IPS-18a (cell line): ENCODE results near the gene SFR1.

Source experiments
- H3K27ac ChIP-seq: one replicate; pipeline ENCODE4 v1.5.1; 2013; ENCODE audit warnings: low read length
- H3K27me3 ChIP-seq: one replicate; pipeline ENCODE4 v1.6.1; 2013; ENCODE audit warnings: mild to moderate bottlenecking, low read length; ENCODE audit not compliant: control insufficient read depth, insufficient read depth
- H3K36me3 ChIP-seq: one replicate; pipeline ENCODE4 v1.6.1; 2013; ENCODE audit warnings: low read depth, low read length; ENCODE audit not compliant: control insufficient read depth
- H3K4me1 ChIP-seq: one replicate; pipeline ENCODE4 v1.6.1; 2013; ENCODE audit warnings: low read depth, low read length; ENCODE audit not compliant: control insufficient read depth
- H3K4me3 ChIP-seq: one replicate; pipeline ENCODE4 v1.5.1; 2013; ENCODE audit warnings: low read length
- H3K9ac ChIP-seq: one replicate; pipeline ENCODE4 v1.6.1; 2013; ENCODE audit warnings: mild to moderate bottlenecking, low read length, moderate library complexity
- H3K9me3 ChIP-seq: one replicate; pipeline ENCODE4 v1.6.1; 2013; ENCODE audit warnings: low read depth, low read length; ENCODE audit not compliant: control insufficient read depth

The SFR1 gene

DNA sequence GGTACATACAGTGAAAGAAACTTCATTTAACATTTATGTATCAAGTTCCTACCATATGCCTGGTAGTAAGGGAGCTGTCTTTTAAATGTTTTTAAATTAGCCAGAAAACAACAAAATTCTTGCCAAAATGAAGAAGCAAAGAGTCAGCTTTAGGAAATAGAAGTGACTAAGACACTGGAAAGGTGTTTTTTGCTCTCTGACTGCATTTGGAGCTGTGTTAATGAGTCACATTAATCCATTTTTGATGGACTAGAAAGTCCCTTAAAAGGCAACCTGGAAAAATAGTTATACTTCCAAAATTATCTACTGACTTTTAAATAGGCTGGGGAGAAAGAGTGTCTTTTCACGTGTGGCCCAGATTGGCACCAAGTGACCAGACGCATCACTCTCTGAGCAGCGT is 32.4 kb upstream of the SFR1 start:
- Histone ChIP-seq H3K27me3 (no peaks in the 10 kb centered on the region), H3K9me3 (no peaks in the 10 kb centered on the region), H3K36me3 (no peaks in the 10 kb centered on the region), H3K4me3 (no peak overlapping the region), H3K27ac (no peak overlapping the region), H3K9ac (no peak overlapping the region), H3K4me1 (peaks cover 8% of the 10 kb centered on the region)

DNA sequence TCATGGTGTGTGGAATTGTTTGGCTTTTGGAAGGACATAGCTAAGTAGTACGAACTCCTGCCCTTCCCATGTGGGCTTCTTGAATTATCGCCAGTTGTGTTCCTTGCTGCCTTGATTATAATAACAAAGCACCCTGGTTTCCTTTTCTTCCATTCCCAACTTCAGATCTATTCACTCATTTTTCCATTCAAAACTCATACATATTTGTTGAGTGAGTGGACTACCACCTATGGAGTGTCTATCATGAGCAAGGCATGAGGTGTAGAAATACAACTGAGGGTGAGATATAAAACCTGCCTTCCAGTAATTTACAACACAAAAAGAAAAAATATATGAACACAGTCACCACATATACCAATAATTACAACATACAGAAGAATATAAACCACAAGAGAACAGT is 31.4 kb upstream of the SFR1 start:
- Histone ChIP-seq H3K4me1 (peaks cover 8% of the 10 kb centered on the region), H3K27me3 (no peaks in the 10 kb centered on the region), H3K27ac (no peak overlapping the region), H3K36me3 (no peaks in the 10 kb centered on the region), H3K9ac (no peak overlapping the region), H3K9me3 (no peaks in the 10 kb centered on the region), H3K4me3 (no peak overlapping the region)

DNA sequence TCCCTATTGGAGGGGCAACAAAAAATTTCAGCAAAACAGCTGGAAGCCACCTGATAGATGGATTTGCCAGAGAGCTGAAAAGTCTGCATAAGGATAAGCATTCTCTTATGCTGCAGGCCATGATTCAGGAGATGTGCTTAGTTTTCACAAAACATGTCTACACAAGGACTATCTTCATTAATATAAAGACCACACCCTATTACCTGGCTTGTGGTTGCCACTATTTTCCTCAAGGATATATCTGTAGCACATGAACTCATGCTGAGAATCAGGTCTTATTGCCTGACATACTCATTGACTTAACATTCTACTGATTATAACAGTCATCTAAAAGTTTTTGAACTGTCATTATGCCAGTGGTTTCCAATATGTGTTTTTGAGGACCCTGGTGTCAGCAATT is 29.2 kb upstream of the SFR1 start:
- no peaks in the 10 kb centered on the region for H3K9me3 ChIP-seq
- H3K9ac ChIP-seq: no peak overlapping the region
- no peaks in the 10 kb centered on the region for H3K27me3 ChIP-seq
- peaks cover 8% of the 10 kb centered on the region for H3K4me1 ChIP-seq
- H3K27ac ChIP-seq: no peak overlapping the region
- no peak overlapping the region for H3K4me3 ChIP-seq
- no peaks in the 10 kb centered on the region for H3K36me3 ChIP-seq

DNA sequence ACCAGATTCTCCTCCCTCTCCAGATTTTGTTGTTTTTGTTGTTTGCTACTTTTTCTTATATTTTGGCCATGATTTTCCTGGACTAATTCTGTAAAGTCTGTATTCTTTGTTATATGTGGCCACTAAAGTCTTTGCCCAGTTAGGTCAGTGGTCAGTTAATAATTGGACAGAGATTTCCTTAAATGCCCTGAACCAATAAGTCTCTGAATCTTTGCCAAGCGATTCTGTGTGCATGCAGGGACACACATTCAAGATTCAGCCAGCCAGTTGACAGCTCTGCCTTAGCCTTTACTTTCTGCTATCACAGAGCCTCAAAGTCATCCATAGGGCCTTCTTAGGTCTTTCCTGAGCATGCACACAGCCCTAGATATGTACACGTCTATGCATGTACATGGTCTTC is 25.3 kb upstream of the SFR1 start:
- no peaks in the 10 kb centered on the region for H3K36me3 ChIP-seq

DNA sequence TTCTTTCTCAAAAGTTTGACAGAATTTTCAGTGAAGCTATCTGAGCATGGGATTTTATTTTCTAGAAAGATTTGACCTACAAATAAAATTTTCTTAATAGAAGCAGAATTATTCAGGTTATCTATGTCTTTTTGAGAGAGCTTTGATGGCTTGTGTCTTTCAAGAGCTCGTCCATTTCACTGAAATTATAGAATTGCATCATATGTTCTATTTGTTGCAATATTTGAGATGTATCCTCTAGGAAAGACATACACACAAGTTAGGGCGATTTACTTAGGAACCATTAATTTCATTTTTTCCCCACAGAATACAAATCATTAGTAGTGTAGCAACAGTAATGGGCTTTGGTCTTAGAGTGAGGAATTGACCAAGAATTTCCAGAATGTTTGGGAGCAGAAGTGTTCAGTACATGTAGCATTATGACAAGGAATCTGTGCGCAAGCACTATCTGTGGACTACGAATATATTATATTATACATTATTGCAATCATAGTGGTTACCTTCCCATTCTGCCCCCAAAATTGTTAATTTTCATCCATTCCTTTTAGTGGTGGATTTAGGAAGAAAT is 23.5 kb upstream of the SFR1 start:
- Histone ChIP-seq H3K36me3 (no peaks in the 10 kb centered on the region), H3K27ac (no peak overlapping the region), H3K4me3 (no peak overlapping the region), H3K27me3 (no peaks in the 10 kb centered on the region), H3K9me3 (no peaks in the 10 kb centered on the region), H3K9ac (no peak overlapping the region), H3K4me1 (no peaks in the 10 kb centered on the region)

More for the DNA sequence above, 25.3 kb upstream of the SFR1 start:
- Histone ChIP-seq H3K4me1 (no peaks in the 10 kb centered on the region), H3K9ac (no peak overlapping the region), H3K9me3 (no peaks in the 10 kb centered on the region), H3K4me3 (no peak overlapping the region), H3K27ac (no peak overlapping the region), H3K27me3 (no peaks in the 10 kb centered on the region)

DNA sequence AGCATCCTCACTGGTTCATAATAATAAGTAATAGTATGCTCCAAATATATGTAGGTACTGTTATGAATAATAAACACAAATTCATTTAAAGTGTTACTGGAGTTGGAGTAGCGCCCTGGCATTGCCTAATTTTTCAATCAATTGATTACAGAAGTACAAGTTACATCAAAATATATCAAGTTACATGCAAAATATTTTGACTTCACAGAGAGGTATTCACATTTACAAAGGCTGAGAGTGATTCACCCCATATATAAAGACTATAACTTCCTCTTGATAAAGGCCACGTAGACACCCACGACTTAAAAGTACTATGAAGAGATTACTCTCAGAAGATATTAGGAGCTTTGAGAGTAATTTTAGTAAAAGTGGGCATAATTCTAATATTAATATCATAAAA is 22.7 kb upstream of the SFR1 start:
- Histone ChIP-seq H3K36me3 (no peaks in the 10 kb centered on the region), H3K27me3 (no peaks in the 10 kb centered on the region), H3K9ac (no peak overlapping the region)

DNA sequence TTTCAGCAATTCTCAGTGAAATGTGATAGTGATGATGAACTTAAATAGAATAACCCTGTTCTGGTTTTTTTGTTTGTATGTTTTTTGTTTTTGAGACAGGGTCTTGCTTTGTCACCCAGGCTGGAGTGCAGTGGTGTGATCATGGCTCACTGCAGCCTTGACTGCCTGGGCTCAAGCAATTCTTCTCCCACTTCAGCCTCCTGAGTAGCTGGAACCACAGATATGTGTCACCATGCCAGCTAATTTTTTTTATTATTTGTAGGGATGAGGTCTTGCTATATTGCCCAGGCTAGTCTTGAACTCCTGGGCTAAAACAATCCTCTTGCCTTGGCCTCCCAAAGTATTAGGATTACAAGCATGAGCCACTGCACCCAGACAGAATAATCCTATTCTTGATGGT is 22.0 kb upstream of the SFR1 start:
- no peaks in the 10 kb centered on the region for H3K27me3 ChIP-seq

More for the DNA sequence above, 22.7 kb upstream of the SFR1 start:
- Histone ChIP-seq H3K4me3 (no peak overlapping the region), H3K27ac (no peak overlapping the region), H3K4me1 (no peaks in the 10 kb centered on the region), H3K9me3 (no peaks in the 10 kb centered on the region)

DNA sequence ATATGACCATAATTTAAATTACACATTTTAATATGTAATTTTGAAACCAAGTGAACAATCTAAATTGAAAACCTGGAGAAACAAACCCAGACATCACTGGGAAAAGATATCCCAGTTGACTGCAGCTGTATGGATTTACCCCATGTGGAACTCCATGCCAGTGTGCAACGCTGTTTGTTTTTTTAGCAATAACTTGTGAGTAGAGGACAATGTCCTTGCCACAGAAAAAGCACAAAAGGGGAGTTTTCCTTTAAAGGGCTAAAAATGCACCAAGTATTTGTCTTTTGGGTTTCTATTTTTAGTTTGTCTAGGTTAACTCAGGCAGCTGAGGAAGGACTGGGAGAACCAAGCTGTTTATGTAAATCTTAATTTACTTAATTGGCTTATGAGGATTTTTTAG is 21.2 kb upstream of the SFR1 start:
- Histone ChIP-seq H3K27ac (no peak overlapping the region), H3K27me3 (no peaks in the 10 kb centered on the region), H3K4me1 (no peaks in the 10 kb centered on the region), H3K36me3 (no peaks in the 10 kb centered on the region), H3K9ac (no peak overlapping the region), H3K4me3 (no peak overlapping the region), H3K9me3 (no peaks in the 10 kb centered on the region)

More for the DNA sequence above, 22.0 kb upstream of the SFR1 start:
- Histone ChIP-seq H3K4me3 (no peak overlapping the region), H3K36me3 (no peaks in the 10 kb centered on the region), H3K4me1 (no peaks in the 10 kb centered on the region), H3K9ac (no peak overlapping the region), H3K9me3 (no peaks in the 10 kb centered on the region), H3K27ac (no peak overlapping the region)

DNA sequence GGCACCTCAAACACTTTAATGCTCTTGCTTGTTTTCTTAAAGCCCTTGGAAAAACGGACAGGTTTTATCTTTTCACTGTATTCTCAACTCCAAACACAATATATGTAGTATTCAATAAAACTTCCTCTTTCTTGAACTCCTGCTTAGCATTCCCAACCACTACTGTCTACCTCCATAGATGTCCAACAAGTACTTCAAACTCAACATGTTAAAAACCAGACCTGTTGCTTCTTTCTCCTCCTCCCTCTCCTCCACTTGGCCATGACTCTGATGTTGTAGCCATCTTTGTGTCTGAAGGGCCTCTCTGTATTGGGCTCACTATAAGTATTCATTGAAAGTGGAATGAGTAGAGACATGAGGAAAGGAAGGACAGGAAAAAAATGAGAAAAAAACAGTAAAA is 20.1 kb upstream of the SFR1 start:
- Histone ChIP-seq H3K4me1 (no peaks in the 10 kb centered on the region), H3K9ac (no peak overlapping the region), H3K27ac (no peak overlapping the region), H3K36me3 (no peaks in the 10 kb centered on the region), H3K27me3 (no peaks in the 10 kb centered on the region), H3K9me3 (no peaks in the 10 kb centered on the region), H3K4me3 (no peak overlapping the region)

DNA sequence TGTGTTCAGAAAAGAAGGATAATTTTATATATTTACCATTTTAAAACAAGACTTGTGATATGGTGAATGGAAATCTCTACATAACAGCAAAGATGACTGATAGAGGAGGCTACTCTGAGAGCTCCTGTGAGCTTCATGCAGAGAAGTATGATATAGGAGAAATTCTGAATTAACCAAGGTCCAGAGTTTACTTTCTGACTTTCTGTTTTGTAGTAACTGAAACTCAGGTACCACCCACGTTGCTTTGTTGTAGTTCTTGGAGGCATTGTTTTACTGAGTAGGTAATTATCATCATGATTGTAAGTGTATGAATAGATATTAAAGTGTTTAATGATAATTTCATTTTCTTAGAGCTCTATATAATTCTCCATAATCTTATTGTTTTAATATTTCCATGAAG is 18.0 kb upstream of the SFR1 start:
- Histone ChIP-seq H3K27me3 (no peaks in the 10 kb centered on the region), H3K36me3 (no peaks in the 10 kb centered on the region), H3K4me3 (no peak overlapping the region), H3K27ac (no peak overlapping the region), H3K4me1 (no peaks in the 10 kb centered on the region), H3K9me3 (no peaks in the 10 kb centered on the region), H3K9ac (no peak overlapping the region)

DNA sequence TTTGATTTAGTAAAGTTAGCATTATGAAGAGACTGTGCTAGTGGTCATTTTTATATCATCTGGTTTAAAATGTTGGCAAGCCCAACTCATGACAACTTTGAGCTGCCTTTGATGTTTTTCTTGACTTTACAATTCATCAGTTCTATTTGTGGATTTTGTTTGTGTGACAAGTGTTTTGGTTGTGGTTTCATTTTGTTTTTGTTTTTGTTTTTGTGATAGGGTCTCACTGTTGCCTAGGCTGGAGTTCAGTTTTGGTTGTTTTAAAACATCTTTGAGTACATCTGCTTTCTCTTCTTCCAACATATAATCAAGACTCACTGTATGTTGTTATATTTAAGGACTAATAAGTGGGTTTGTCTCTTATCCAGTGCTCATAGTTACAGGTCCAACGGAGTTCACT is 17.6 kb upstream of the SFR1 start:
- no peak overlapping the region for H3K9ac ChIP-seq
- no peaks in the 10 kb centered on the region for H3K4me1 ChIP-seq
- no peaks in the 10 kb centered on the region for H3K9me3 ChIP-seq
- H3K36me3 ChIP-seq: no peaks in the 10 kb centered on the region
- no peak overlapping the region for H3K27ac ChIP-seq
- no peak overlapping the region for H3K4me3 ChIP-seq
- H3K27me3 ChIP-seq: no peaks in the 10 kb centered on the region

DNA sequence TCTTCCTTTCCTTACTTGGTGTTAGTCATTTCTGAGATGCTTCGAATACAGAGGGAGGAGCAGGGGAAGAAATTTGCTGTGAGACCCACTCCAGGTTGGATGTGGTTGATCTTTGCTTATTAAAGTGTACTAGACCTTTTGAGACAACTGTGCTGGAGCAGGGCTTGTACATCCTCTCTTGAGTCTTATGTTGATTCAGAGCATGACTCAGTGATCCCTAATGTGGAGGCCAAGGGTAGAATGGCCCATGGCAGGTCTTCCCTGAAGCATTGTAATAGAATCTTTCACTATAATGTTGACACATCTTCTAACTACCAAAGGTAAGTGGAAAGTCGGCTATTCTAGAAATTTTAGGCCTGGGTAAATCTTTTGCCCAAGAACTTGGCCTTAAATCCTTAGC is 17.0 kb upstream of the SFR1 start:
- no peak overlapping the region for H3K4me3 ChIP-seq
- H3K36me3 ChIP-seq: no peaks in the 10 kb centered on the region
- no peak overlapping the region for H3K27ac ChIP-seq
- H3K27me3 ChIP-seq: no peaks in the 10 kb centered on the region
- no peak overlapping the region for H3K9ac ChIP-seq
- H3K9me3 ChIP-seq: no peaks in the 10 kb centered on the region
- no peaks in the 10 kb centered on the region for H3K4me1 ChIP-seq
